Measurements from ENCODE around the gene SLC19A1. TPM values are rescaled to one million over a fixed set of nuclear protein-coding genes. Genes with fewer than 3 reads are reported as not detected.
"Not testable (repeated sequence)": the region's sequence is repeated elsewhere in the genome, so short reads cannot be mapped to it uniquely, and the experiment has no call there.

The SLC19A1 gene
- total RNA-seq, 5 donors from 2014 or later (not counting 1 experiment from before 2014, with no cell fraction given): 10.4 to 19.2 (median 16.4) TPM

DNA sequence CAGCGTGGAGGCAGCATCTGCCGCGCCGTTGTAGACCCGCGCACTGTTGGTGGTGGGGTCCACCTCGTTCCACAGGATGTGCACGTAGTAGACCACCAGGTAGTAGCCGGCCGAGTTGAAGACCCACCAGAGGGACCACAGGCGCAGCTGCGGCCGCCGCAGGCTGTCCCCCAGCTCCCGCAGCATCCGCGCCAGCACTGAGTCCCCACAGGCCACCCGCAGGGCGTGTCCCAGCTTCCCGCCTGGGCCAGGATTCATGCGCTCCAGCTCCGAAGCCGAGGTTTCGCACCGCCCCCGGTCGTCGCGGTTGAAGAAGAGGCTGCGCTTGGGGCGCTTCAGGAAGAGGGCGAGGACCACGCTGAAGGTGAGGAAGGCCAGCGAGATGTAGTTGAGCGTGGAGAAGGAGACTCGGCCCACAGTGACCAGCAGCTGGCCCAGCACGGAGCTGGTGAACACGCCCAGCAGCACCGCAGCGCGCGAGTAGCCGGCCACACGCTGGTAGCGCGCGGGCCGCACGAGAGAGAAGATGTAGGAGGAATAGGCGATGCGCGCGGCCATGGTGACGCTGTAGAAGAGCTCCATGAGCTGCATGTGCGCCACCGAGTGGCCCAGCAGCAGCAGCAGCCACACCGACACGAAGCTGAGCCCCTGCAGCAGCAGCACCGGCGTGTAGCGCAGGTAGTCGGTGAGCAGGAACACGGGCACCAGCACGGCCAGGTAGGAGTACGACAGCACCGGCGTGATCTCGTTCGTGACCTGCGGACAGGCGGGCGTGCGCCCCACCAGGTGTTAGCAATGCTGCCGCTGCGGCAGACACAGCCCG is 10.6 kb downstream of the SLC19A1 start:
- H3K27ac Mint-ChIP-seq: no peak overlapping the region
- H3K4me3 Mint-ChIP-seq: no peak overlapping the region
- CTCF ChIA-PET: no interaction called here

DNA sequence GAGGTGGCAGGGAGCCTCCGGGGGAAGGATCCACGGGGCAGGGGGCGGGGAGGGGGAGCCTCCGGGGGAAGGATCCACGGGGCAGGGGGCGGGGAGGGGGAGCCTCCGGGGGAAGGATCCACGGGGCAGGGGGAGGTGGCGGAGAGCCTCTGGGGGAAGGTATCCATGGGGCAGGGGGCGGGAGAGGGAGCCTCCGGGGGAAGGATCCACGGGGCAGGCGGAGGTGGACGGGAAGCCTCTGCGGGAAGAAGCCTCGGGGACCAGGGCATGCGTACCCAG is 11.2 kb downstream of the SLC19A1 start:
- peaks cover 6 to 21% of the 10 kb centered on the region in 2 experiments for H3K4me1 ChIP-seq (ENCODE audit: control insufficient read depth in 1 of 2, extremely low read depth in 1 of 2, insufficient read depth in 2 of 2, low read length in 2 of 2)
- H3K4me3 ChIP-seq (ENCODE audit: control insufficient read depth in 1 of 2, extremely low read depth in 1 of 2, low read length in 1 of 2); H3K27me3 Mint-ChIP-seq; ATAC-seq (replicated peaks in 1 of 4); H3K27me3 ChIP-seq (replicated peaks in 1 of 2; ENCODE audit: control insufficient read depth in 2 of 2, extremely low read depth in 1 of 2, insufficient read depth in 2 of 2, low read length in 1 of 2); CTCF ChIA-PET; H3K27ac ChIP-seq (ENCODE audit: low read length); DNase-seq; H3K9me3 Mint-ChIP-seq; H3K27ac Mint-ChIP-seq; H3K9me3 ChIP-seq; H3K4me3 Mint-ChIP-seq; POLR2A ChIA-PET: not testable (repeated sequence)
- peaks cover 13 to 26% (median 13%) of the 10 kb centered on the region in 3 donors for H3K4me1 Mint-ChIP-seq
- peaks cover 14 to 17% of the 10 kb centered on the region in 2 donors for H3K36me3 ChIP-seq (ENCODE audit: control insufficient read depth in 2 of 2, extremely low read depth in 1 of 2, insufficient read depth in 1 of 2, low read length in 1 of 2)
- WGBS (ENCODE audit: insufficient coverage): 100% methylated on average over 5 of the region's 17 CpGs
- H3K36me3 Mint-ChIP-seq: peaks cover 10% of the 10 kb centered on the region

More for the DNA sequence above, 10.6 kb downstream of the SLC19A1 start:
- Histone ChIP-seq H3K9me3 (no peaks in the 10 kb centered on the region), H3K4me3 (ENCODE audit: control insufficient read depth in 1 of 2, extremely low read depth in 1 of 2, low read length in 1 of 2) (no peak overlapping the region), H3K27me3 (replicated peaks in 1 of 2; ENCODE audit: control insufficient read depth in 2 of 2, extremely low read depth in 1 of 2, insufficient read depth in 2 of 2, low read length in 1 of 2) (no peaks in the 10 kb centered on the region), H3K27ac (ENCODE audit: low read length) (no peak overlapping the region), H3K4me1 (ENCODE audit: control insufficient read depth in 1 of 2, extremely low read depth in 1 of 2, insufficient read depth in 2 of 2, low read length in 2 of 2) (peaks cover 6 to 21% of the 10 kb centered on the region in 2 experiments), H3K36me3 (ENCODE audit: control insufficient read depth in 2 of 2, extremely low read depth in 1 of 2, insufficient read depth in 1 of 2, low read length in 1 of 2) (peaks cover 14 to 17% of the 10 kb centered on the region in 2 donors)
- ATAC-seq (replicated peaks in 1 of 4) (no peak), DNase-seq (no peak)
- Mint-ChIP-seq H3K36me3 (peaks cover 12% of the 10 kb centered on the region), H3K9me3 (no peaks in the 10 kb centered on the region), H3K4me1 (peaks cover 13 to 28% (median 13%) of the 10 kb centered on the region in 3 donors), H3K27me3 (no peaks in the 10 kb centered on the region)
- POLR2A ChIA-PET: no interaction called here
- WGBS (ENCODE audit: insufficient coverage): 97% methylated on average over 70 of the region's 76 CpGs

DNA sequence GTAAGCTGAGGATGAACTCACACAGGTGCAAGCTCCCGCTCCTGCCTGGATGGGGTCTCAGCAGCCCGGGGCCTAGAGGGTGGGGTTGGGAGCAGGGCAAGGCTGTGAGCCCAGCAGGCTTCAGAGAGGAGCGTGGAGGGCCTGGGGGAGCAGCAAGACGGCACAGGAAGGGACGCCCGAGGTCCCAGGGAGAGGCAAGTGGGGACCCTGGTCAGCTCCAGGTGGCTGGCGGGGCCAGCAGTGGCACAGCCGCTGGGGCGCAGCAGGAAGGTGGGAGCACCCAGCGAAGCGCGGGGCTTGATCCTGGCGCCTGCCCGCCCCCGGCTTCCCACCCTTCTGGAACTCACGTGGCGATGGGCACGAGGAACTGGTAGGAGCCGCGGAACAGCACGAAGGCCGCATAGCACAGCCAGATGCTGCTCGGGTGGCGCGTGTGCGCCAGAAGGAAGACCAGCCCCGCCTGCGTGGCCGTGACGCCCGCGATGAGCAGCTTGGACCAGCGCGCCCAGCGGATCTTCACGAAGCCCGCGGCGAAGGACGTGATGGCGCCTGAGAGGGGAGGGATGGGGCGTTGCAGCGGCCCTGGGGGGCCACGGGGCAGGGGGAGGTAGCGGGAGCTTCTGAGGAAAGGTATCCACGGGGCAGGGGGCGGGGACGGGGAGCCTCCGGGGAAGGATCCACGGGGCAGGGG is 11.7 kb downstream of the SLC19A1 start:
- H3K9me3 ChIP-seq: no peaks in the 10 kb centered on the region
- H3K27ac Mint-ChIP-seq: no peak overlapping the region
- H3K36me3 ChIP-seq (ENCODE audit: control insufficient read depth in 2 of 2, extremely low read depth in 1 of 2, insufficient read depth in 1 of 2, low read length in 1 of 2): peaks cover 14 to 17% of the 10 kb centered on the region in 2 donors
- peaks cover 10% of the 10 kb centered on the region for H3K36me3 Mint-ChIP-seq
- H3K4me1 Mint-ChIP-seq: peaks cover 12 to 26% (median 13%) of the 10 kb centered on the region in 3 donors
- peaks cover 6 to 21% of the 10 kb centered on the region in 2 experiments for H3K4me1 ChIP-seq (ENCODE audit: control insufficient read depth in 1 of 2, extremely low read depth in 1 of 2, insufficient read depth in 2 of 2, low read length in 2 of 2)
- no peaks in the 10 kb centered on the region for H3K27me3 ChIP-seq (replicated peaks in 1 of 2; ENCODE audit: control insufficient read depth in 2 of 2, extremely low read depth in 1 of 2, insufficient read depth in 2 of 2, low read length in 1 of 2)
- no peak for ATAC-seq (replicated peaks in 1 of 4)
- no peaks in the 10 kb centered on the region for H3K9me3 Mint-ChIP-seq
- no peak for DNase-seq
- POLR2A ChIA-PET: no interaction called here
- no peak overlapping the region for H3K27ac ChIP-seq (ENCODE audit: low read length)
- CTCF ChIA-PET: no interaction called here
- H3K27me3 Mint-ChIP-seq: no peaks in the 10 kb centered on the region
- no peak overlapping the region for H3K4me3 Mint-ChIP-seq
- H3K4me3 ChIP-seq (ENCODE audit: control insufficient read depth in 1 of 2, extremely low read depth in 1 of 2, low read length in 1 of 2): no peak overlapping the region
- 97% methylated on average over 39 of the region's 50 CpGs for WGBS (ENCODE audit: insufficient coverage)

DNA sequence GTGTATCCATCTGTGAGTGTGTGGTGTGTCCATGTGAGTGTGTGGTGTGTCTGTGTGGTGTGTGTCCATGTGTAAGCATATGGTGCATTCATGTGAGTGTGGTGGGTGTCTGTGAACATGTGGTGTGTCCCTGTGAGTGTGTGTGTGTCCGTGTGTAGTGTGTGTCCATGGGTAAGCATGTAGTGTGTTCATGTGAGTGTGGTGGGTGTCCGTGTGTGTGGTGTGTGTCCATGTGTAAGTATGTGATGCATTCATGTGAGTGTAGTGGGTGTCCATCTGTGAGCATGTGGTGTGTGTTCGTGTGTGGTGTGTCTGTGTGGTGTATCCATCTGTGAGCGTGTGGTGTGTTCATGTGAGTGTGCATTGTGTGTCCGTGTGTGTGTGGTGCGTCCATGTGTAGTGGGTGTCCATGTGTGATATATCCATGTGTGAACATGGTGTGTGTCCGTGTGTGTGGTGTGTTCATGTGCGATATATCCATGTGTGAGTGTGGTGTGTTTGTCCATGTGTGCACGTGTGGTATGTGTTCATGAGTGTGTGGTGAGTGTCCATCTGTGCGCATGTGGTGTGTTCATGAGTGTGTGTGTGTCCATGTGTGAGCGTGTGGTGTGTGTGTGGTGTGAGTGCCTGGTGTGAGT is 12.3 kb downstream of the SLC19A1 start:
- no peak overlapping the region for H3K27ac Mint-ChIP-seq
- ChIA-PET POLR2A (no interaction called here), CTCF (no interaction called here)
- Histone ChIP-seq H3K27me3 (replicated peaks in 1 of 2; ENCODE audit: control insufficient read depth in 2 of 2, extremely low read depth in 1 of 2, insufficient read depth in 2 of 2, low read length in 1 of 2) (no peaks in the 10 kb centered on the region), H3K4me3 (ENCODE audit: control insufficient read depth in 1 of 2, extremely low read depth in 1 of 2, low read length in 1 of 2) (no peak overlapping the region), H3K9me3 (no peaks in the 10 kb centered on the region), H3K27ac (ENCODE audit: low read length) (no peak overlapping the region), H3K36me3 (ENCODE audit: control insufficient read depth in 2 of 2, extremely low read depth in 1 of 2, insufficient read depth in 1 of 2, low read length in 1 of 2) (peaks cover 17 to 18% of the 10 kb centered on the region in 2 donors), H3K4me1 (ENCODE audit: control insufficient read depth in 1 of 2, extremely low read depth in 1 of 2, insufficient read depth in 2 of 2, low read length in 2 of 2) (peaks cover 6 to 21% of the 10 kb centered on the region in 2 experiments)
- H3K4me3 Mint-ChIP-seq: no peak overlapping the region
- peaks cover 10 to 24% (median 13%) of the 10 kb centered on the region in 3 donors for H3K4me1 Mint-ChIP-seq
- peaks cover 10% of the 10 kb centered on the region for H3K36me3 Mint-ChIP-seq
- 93% methylated on average over 11 of the region's 11 CpGs for WGBS (ENCODE audit: insufficient coverage)
- DNase-seq: no peak
- H3K27me3 Mint-ChIP-seq: no peaks in the 10 kb centered on the region
- ATAC-seq (replicated peaks in 1 of 4): no peak
- H3K9me3 Mint-ChIP-seq: no peaks in the 10 kb centered on the region

DNA sequence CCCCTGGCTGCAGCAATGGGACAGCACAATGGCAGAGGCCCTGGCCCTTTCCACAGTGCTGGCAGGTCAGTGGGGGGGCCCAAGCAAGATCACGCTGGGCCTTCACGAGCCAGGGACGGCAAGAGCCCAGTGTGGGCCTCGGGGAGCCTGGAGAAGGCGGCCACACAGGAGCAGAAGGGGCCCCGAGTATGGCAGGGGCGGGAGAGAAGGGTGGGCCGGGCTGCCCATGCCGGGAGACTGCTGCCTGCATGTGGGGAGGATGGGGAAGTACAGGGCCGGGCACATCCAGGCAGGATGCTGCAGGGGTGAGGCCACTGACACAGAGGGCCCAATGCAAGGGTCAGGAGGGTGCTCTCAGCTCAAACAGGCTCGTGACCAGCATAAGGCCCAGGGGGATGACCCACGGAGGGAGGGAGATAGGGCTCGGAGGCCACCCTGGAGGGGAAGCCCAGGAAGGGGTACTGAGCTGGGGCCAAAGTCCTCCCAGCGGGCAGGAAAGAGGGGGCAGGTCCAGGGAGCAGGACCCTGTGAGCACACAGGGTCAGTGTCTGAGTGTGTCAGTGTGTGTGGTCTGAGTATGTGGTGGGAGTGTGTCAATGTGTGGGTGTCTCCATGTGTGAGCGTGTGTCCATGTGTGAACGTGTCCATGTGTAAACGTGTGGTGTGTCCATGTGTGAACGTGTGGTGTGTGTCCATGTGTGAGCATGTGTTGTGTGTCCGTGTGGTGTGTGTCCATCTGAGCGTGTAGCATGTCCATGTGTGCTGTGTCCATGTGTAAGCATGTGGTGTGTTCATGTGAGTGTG is 13.1 kb downstream of the SLC19A1 start:
- peaks cover 17 to 21% of the 10 kb centered on the region in 2 donors for H3K36me3 ChIP-seq (ENCODE audit: control insufficient read depth in 2 of 2, extremely low read depth in 1 of 2, insufficient read depth in 1 of 2, low read length in 1 of 2)

More for the DNA sequence above, 13.1 kb downstream of the SLC19A1 start:
- DNase-seq: no peak
- H3K27ac Mint-ChIP-seq: no peak overlapping the region
- H3K4me3 Mint-ChIP-seq: no peak overlapping the region
- H3K27ac ChIP-seq (ENCODE audit: low read length): no peak overlapping the region
- 89% methylated on average over 20 of the region's 20 CpGs for WGBS (ENCODE audit: insufficient coverage)
- H3K36me3 Mint-ChIP-seq: peaks cover 10% of the 10 kb centered on the region
- H3K27me3 ChIP-seq (replicated peaks in 1 of 2; ENCODE audit: control insufficient read depth in 2 of 2, extremely low read depth in 1 of 2, insufficient read depth in 2 of 2, low read length in 1 of 2): no peaks in the 10 kb centered on the region
- H3K4me1 Mint-ChIP-seq: peaks cover 10 to 20% (median 13%) of the 10 kb centered on the region in 3 donors
- ChIA-PET POLR2A (no interaction called here), CTCF (no interaction called here)
- ATAC-seq (replicated peaks in 1 of 4): no peak
- H3K4me3 ChIP-seq (ENCODE audit: control insufficient read depth in 1 of 2, extremely low read depth in 1 of 2, low read length in 1 of 2): no peak overlapping the region
- H3K4me1 ChIP-seq (ENCODE audit: control insufficient read depth in 1 of 2, extremely low read depth in 1 of 2, insufficient read depth in 2 of 2, low read length in 2 of 2): peaks cover 6 to 20% of the 10 kb centered on the region in 2 experiments
- no peaks in the 10 kb centered on the region for H3K9me3 ChIP-seq
- no peaks in the 10 kb centered on the region for H3K27me3 Mint-ChIP-seq
- no peaks in the 10 kb centered on the region for H3K9me3 Mint-ChIP-seq

Data from T-cell (primary cell).